Keratinocyte (primary cell): Measurements from ENCODE around the gene RBM3. TPM values are rescaled to one million over a fixed set of nuclear protein-coding genes. Genes with fewer than 3 reads are reported as not detected.

Experiments used
- DNase-seq: peaks from one replicate; pipeline ENCODE4 v3.0.0-alpha.2; 2011; ENCODE audit warnings: low read depth, missing footprints, low spot score
- FAIRE-seq: peaks from 2 replicates; lab custom pipeline; 2011; peaks lifted over from hg19 to GRCh38; lab: Jason Lieb, UNC
- H2AFZ ChIP-seq: 2 replicates; pipeline ENCODE4 v1.6.0; 2012; ENCODE audit warnings: low read length, control low read depth, inconsistent platforms; ENCODE audit not compliant: control insufficient read depth
- H3K27ac ChIP-seq: 2 replicates; pipeline ENCODE4 v1.5.1; 2011; ENCODE audit warnings: low read length; ENCODE audit not compliant: control insufficient read depth, insufficient read depth
- H3K27me3 ChIP-seq: 3 replicates; pipeline ENCODE4 v1.6.0; 2011; ENCODE audit warnings: low read length; ENCODE audit not compliant: control insufficient read depth, insufficient read depth; ENCODE audit errors: extremely low read depth
- H3K36me3 ChIP-seq, 2 experiments: 2 replicates in 1 of 2; 3 replicates in 1 of 2; pipeline ENCODE4 v1.5.1; 2011; ENCODE audit warnings: low read length in 2 of 2, mild to moderate bottlenecking in 1 of 2; ENCODE audit not compliant: control insufficient read depth in 2 of 2, insufficient read depth in 2 of 2; ENCODE audit errors: extremely low read depth in 1 of 2
- H3K4me1 ChIP-seq: 3 replicates; pipeline ENCODE4 v1.5.1; 2011; ENCODE audit warnings: low read length; ENCODE audit not compliant: control insufficient read depth, insufficient read depth; ENCODE audit errors: extremely low read depth
- H3K4me2 ChIP-seq: 3 replicates; pipeline ENCODE4 v1.6.0; 2011; ENCODE audit warnings: low read depth, low read length; ENCODE audit not compliant: control insufficient read depth, insufficient read depth; ENCODE audit errors: extremely low read depth
- H3K4me3 ChIP-seq, 3 experiments: fragments of 200-600 bp in 1 of 3; sonication (generic) in 1 of 3; 2 replicates in 2 of 3; 3 replicates in 1 of 3; pipeline ENCODE4 v1.5.1; 2011 to 2016; ENCODE audit warnings: low read length in 3 of 3, mild to moderate bottlenecking in 3 of 3, control low read depth in 2 of 3, inconsistent platforms in 1 of 3, low read depth in 1 of 3, mixed read lengths in 1 of 3, mixed run types in 1 of 3, moderate library complexity in 1 of 3; ENCODE audit not compliant: control insufficient read depth in 2 of 3, insufficient read depth in 2 of 3; ENCODE audit errors: extremely low read depth in 1 of 3
- H3K79me2 ChIP-seq: 2 replicates; pipeline ENCODE4 v1.6.0; 2012; ENCODE audit warnings: low read length; ENCODE audit not compliant: control insufficient read depth, insufficient read depth
- H3K9ac ChIP-seq: 3 replicates; pipeline ENCODE4 v1.6.0; 2011; ENCODE audit warnings: low read length; ENCODE audit not compliant: control insufficient read depth, insufficient read depth; ENCODE audit errors: extremely low read depth
- H3K9me1 ChIP-seq: 3 replicates; pipeline ENCODE4 v1.6.0; 2011; ENCODE audit warnings: low read length; ENCODE audit not compliant: control insufficient read depth, insufficient read depth; ENCODE audit errors: extremely low read depth
- H3K9me3 ChIP-seq: 2 replicates; pipeline ENCODE4 v1.5.1; 2012; ENCODE audit warnings: low read depth, low read length; ENCODE audit not compliant: control insufficient read depth
- H4K20me1 ChIP-seq: 3 replicates; pipeline ENCODE4 v1.6.0; 2011; ENCODE audit warnings: low read length; ENCODE audit not compliant: control insufficient read depth, insufficient read depth; ENCODE audit errors: extremely low read depth
- CTCF ChIP-seq, 3 experiments: IDR thresholded peaks in 1 of 3; conservative IDR thresholded peaks in 1 of 3; optimal IDR thresholded peaks in 1 of 3; 2 replicates in 2 of 3; 3 replicates in 1 of 3; pipeline versions ENCODE3 to v1.5.1; 2011; ENCODE audit warnings: low read length in 3 of 3, mild to moderate bottlenecking in 3 of 3, moderate library complexity in 2 of 3, control low read depth in 1 of 3, inconsistent platforms in 1 of 3; ENCODE audit not compliant: insufficient read depth in 2 of 3; ENCODE audit errors: extremely low read depth in 1 of 3
- EZH2 ChIP-seq: IDR thresholded peaks from one replicate; pipeline ENCODE4 v1.6.1; 2012; ENCODE audit warnings: inconsistent platforms, mild to moderate bottlenecking, low read length, moderate library complexity
- dilution Hi-C: fragments of 300-500 bp; cut with MboI; formaldehyde crosslinking; loops from one replicate; pipeline ENCODE4 v1.7.0; 2020; ENCODE audit warnings: low sequenced_read_pairs; ENCODE audit not compliant: extremely low pct_ligation_motif_present
- polyA plus RNA-seq, 5 experiments: library from polyadenylated mRNA; depleted of rRNA in 3 of 5; stranded (reverse) in 3 of 5; stranded (forward) in 1 of 5; unstranded in 1 of 5; fragments of >200 nt; gene quantifications; 1 replicate in 1 of 5; 2 replicates in 3 of 5; 3 replicates in 1 of 5; pipeline versions ENCODE4 v1.2.1 to v1.2.3, GENCODE V29; 2011 to 2012; ENCODE audit warnings: missing spikeins in 2 of 5, low read depth in 1 of 5, low replicate concordance in 1 of 5

RBM3 gene
- polyA plus RNA-seq, 1 donor (not counting 4 experiments of a cell fraction or from before 2014, with no cell fraction given): 327 TPM

- Histone ChIP-seq H3K9me3 (peaks cover 6% of the 10 kb centered on the region), H3K36me3 (peaks cover 4 to 18% of the 10 kb centered on the region in 2 experiments), H3K27me3 (no peaks in the 10 kb centered on the region), H4K20me1 (no peaks in the 10 kb centered on the region), H2AFZ (no peak overlapping the region), H3K9ac (no peak overlapping the region), H3K27ac (no peak overlapping the region), H3K4me1 (peaks cover 13% of the 10 kb centered on the region), H3K4me3 (no peak overlapping the region), H3K9me1 (no peaks in the 10 kb centered on the region), H3K79me2 (peaks cover 3% of the 10 kb centered on the region), H3K4me2 (no peak overlapping the region)
- dilution Hi-C loops: no loop called here
- DNase-seq (no peak), FAIRE-seq (no peak)
- TF ChIP-seq EZH2 (no peak), CTCF (optimal IDR thresholded peaks at IDR 0.05 in 1 of 3, IDR thresholded peaks at IDR 0.05 in 1 of 3, conservative IDR thresholded peaks at IDR 0.05 in 1 of 3; ENCODE audit: extremely low read depth in 1 of 3, insufficient read depth in 2 of 3, low read length in 3 of 3) (no peak)
Measured at GRCh38 chrX:48560056-48560455, 14.2 kb upstream of the RBM3 start.

GRCh38 chrX:48560681-48561080 is 13.6 kb upstream of the RBM3 start:
- Histone ChIP-seq H3K36me3 (peaks cover 4 to 18% of the 10 kb centered on the region in 2 experiments), H3K4me1 (peaks cover 13% of the 10 kb centered on the region), H3K27me3 (no peaks in the 10 kb centered on the region), H3K79me2 (peaks cover 3% of the 10 kb centered on the region), H3K27ac (no peak overlapping the region), H4K20me1 (no peaks in the 10 kb centered on the region), H3K4me2 (no peak overlapping the region), H3K4me3 (no peak overlapping the region), H3K9me1 (no peaks in the 10 kb centered on the region), H3K9me3 (peaks cover 6% of the 10 kb centered on the region), H3K9ac (no peak overlapping the region), H2AFZ (no peak overlapping the region)
- dilution Hi-C loops: no loop called here
- DNase-seq: no peak
- FAIRE-seq: no peak
- TF ChIP-seq EZH2 (no peak), CTCF (optimal IDR thresholded peaks at IDR 0.05 in 1 of 3, IDR thresholded peaks at IDR 0.05 in 1 of 3, conservative IDR thresholded peaks at IDR 0.05 in 1 of 3; ENCODE audit: extremely low read depth in 1 of 3, insufficient read depth in 2 of 3, low read length in 3 of 3) (no peak)
